ENCODE measurements around the gene CYP3A7. TPM values are rescaled to one million over a fixed set of nuclear protein-coding genes. Genes with fewer than 3 reads are reported as not detected.

The CYP3A7 gene
- total RNA-seq, 1 experiment from 2014 or later: not detected

GRCh38 chr7:99768471-99768870 lies 33.5 kb upstream of the CYP3A7 start:
- Histone ChIP-seq H3K27me3 (ENCODE audit: insufficient read depth, low read length) (no peaks in the 10 kb centered on the region), H4K8ac (replicated peaks; ENCODE audit: insufficient read length, low read depth, low read length) (no peak overlapping the region), H4K20me1 (ENCODE audit: control insufficient read depth, insufficient read depth, insufficient read length) (no peaks in the 10 kb centered on the region), H4K5ac (ENCODE audit: insufficient read length, low read depth, low read length) (no peak overlapping the region), H3K9ac (ENCODE audit: extremely low read depth, insufficient read length, low read length) (no peak overlapping the region), H3K14ac (ENCODE audit: insufficient read depth, low read length) (no peak overlapping the region), H3K18ac (ENCODE audit: insufficient read length, low read depth, low read length) (no peak overlapping the region), H2AK5ac (ENCODE audit: insufficient read length, low read length) (no peak overlapping the region), H3K23me2 (ENCODE audit: insufficient read length, low read depth, low read length, poor library complexity, severe bottlenecking) (no peaks in the 10 kb centered on the region), H3K79me1 (ENCODE audit: insufficient read depth, low read depth, low read length, poor library complexity, severe bottlenecking) (no peaks in the 10 kb centered on the region), H3K56ac (ENCODE audit: insufficient read length, low read depth, low read length) (no peak overlapping the region), H3K4me2 (ENCODE audit: insufficient read depth, insufficient read length, low read length) (no peak overlapping the region), H2BK12ac (ENCODE audit: insufficient read length, low read depth, low read length) (no peak overlapping the region), H2BK5ac (ENCODE audit: insufficient read length, low read length) (no peak overlapping the region), H3K23ac (ENCODE audit: insufficient read length, low read depth, low read length) (no peak overlapping the region), H2BK15ac (ENCODE audit: low read depth, low read length) (no peak overlapping the region), H3K27ac (ENCODE audit: insufficient read length, low read depth, low read length) (no peak overlapping the region), H3T11ph (ENCODE audit: low read length) (no peak overlapping the region), H4K91ac (ENCODE audit: insufficient read length, low read depth, low read length) (no peak overlapping the region), H3K4me1 (ENCODE audit: insufficient read depth, low read length) (no peaks in the 10 kb centered on the region), H2AFZ (ENCODE audit: low read length) (no peak overlapping the region), H3K4ac (ENCODE audit: low read depth, low read length) (no peak overlapping the region), H2BK120ac (ENCODE audit: low read depth, low read length, poor library complexity, severe bottlenecking) (no peak overlapping the region), H3K9me3 (ENCODE audit: control insufficient read depth, low read depth, low read length) (no peaks in the 10 kb centered on the region), H2BK20ac (ENCODE audit: low read depth, low read length, poor library complexity, severe bottlenecking) (no peak overlapping the region), H3K79me2 (ENCODE audit: insufficient read depth, low read length) (no peaks in the 10 kb centered on the region)
- H3K9me3 Mint-ChIP-seq: no peaks in the 10 kb centered on the region
- peaks cover 15% of the 10 kb centered on the region for H3K27me3 Mint-ChIP-seq (ENCODE audit: low read depth)
- TF ChIP-seq CTCF (conservative IDR thresholded peaks at IDR 0.05): no peak
- no CpG with 5 or more reads among the region's 2 CpGs for WGBS (ENCODE audit: extremely low coverage, insufficient read length, low lambda C conversion rate)
- no peak for DNase-seq
- no peak overlapping the region for H3K4me3 Mint-ChIP-seq
- H3K27ac Mint-ChIP-seq: no peak overlapping the region
- no peaks in the 10 kb centered on the region for H3K36me3 Mint-ChIP-seq (ENCODE audit: insufficient read depth in 1 of 3, low read depth in 3 of 3)
- no peaks in the 10 kb centered on the region for H3K4me1 Mint-ChIP-seq

Data from H9 (cell line).